Stimulated activated naive CD8-positive, alpha-beta T cell treated with anti-CD3 and anti-CD28 coated beads, Interleukin-15, Interleukin-2, amounts not matched to agents 100 U/mL and 50 U/mL, for 24 hours (primary cell): ENCODE results near the gene FGFR3.

Experiments used
- ATAC-seq: fragments of 150-1000 bp; cut with Tn5 transposase; one replicate; pipeline ENCODE4 v1.10.0; 2021
- DNase-seq: peaks from one replicate; pipeline ENCODE4 v3.0.0; 2021

FGFR3 gene

DNA sequence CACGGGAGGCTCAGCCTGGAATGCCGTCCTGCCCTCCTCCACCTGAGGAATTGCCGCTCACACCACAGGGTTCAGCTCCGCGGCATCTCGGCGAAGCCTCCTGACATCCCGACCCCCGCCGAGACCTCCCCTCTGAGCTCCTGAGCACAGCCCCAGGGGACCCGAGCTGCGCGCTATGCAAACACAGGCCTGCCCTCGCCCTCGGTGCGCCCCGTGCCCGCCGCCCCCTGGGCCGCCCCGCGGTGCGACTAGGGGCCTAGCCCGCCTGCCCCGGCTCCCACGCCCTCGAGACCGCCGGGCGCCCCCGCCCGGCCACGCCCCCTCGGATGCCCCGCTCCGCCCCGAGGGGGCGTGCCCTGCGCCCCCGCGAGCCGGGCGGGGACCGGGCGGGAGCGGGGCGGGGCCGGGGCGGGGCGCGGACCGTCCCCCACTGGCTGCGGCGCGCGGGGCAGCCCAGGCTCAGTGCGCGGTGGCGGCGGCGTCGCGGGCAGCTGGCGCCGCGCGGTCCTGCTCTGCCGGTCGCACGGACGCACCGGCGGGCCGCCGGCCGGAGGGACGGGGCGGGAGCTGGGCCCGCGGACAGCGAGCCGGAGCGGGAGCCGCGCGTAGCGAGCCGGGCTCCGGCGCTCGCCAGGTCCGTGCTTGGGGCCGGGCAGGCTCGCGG is at the start of gene FGFR3:
FGFR3 (plus strand) TSS at position 462 of the 664 bp plus-strand sequence. CDS start 642 bp downstream, outside the sequence.
- ATAC-seq (peak; percentile 71), DNase-seq (peak; percentile 55)

DNA sequence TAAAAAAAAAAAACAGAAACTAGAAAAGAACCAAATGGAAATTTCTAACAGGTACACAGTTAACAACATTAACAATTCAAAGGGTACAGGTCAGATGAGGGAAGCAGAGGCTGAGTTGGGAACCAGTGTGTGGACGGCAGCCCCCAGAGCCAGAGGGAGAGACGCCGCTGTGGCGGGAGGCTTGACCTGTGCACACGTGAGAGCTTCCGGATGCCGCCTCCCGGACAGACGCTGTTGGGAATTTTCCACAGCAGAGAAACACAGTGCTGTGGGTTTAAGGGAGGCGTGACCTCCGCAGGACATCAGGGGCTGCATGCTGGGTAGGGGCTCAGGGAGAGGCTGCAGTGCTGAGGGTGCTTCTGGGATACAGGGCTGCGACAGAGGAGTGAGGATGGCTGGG is 49.5 kb upstream of the FGFR3 start:
- ATAC-seq (no peak), DNase-seq (no peak)

DNA sequence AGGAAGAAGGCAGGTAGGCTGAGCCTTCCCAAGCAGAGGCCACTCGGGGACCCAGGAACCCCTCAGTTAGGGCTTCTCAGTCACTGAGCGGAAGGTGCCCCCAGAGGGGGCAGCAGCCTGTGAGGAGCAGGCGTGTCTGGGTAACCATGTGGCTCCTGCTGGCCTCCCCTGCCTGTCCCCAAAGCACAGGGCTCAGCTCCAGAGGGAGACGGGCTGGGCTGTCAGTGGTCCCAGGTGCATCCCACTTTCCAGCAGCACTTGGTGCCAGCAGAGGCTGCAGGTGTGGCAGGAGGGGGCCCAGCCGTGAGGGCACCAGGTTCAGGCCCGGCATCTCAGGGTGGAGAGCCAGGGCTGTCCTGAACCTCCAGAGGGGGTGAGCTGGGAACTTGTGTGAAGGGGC is 49.1 kb upstream of the FGFR3 start:
- no peak for DNase-seq
- ATAC-seq: no peak

DNA sequence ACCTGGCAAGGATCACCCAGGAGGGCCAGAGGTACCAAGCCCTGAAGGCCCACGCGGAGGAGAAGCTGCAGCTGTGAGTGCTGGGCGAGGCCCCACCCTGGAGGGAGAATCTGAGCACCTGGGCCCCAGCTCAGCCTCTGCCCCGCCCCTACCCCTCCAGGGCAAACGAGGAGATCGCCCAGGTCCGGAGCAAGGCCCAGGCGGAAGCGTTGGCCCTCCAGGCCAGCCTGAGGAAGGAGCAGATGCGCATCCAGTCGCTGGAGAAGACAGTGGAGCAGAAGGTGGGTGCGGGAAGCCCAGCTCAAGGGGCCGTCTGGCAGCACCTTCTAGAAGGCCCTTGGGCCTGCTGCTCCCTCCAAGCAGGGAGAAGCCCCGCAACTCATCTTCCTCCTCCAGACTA is 48.5 kb upstream of the FGFR3 start:
- no peak for DNase-seq

DNA sequence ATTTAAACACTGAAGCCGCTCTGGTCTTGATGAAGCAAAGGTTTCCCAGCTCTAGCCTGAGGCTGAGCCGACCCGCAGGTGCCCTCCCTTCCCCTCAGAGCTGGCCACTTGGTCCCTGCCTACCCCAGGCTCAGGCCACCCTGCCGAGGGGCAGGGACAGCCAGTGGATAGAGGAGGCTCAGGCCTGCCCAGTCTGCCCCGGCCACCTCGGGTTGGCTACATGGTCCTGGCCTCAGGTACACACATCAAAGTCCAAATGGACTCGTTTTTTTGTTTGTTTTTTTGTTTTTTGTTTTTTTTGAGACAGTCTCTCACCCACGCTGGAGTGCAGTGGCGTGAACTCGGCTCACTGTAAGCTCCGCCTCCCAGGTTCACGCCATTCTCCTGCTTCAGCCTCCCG is 47.9 kb upstream of the FGFR3 start:
- ATAC-seq: no peak

More for the DNA sequence above, 48.5 kb upstream of the FGFR3 start:
- no peak for ATAC-seq

DNA sequence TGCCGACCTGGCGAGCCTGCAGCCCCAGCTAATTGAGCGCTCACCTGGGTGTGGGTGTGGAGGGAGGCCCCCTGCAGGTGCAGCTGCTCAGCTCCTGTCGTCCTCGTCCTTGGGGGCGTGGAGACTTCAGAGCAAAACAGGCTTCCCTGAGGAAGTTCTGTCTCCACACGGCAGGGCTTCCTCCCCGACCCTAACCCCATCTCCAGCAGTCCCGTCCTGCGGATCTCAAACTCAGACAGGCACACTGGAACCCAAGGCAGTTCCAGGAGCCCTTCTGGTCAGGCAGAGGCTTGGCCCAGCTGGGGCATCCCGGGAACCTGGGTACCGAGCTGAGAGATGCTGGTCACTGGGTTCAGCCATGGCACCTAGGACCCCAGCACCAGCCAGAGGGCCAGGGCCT is 47.4 kb upstream of the FGFR3 start:
- no peak for DNase-seq
- ATAC-seq: no peak

More for the DNA sequence above, 47.9 kb upstream of the FGFR3 start:
- DNase-seq: no peak

DNA sequence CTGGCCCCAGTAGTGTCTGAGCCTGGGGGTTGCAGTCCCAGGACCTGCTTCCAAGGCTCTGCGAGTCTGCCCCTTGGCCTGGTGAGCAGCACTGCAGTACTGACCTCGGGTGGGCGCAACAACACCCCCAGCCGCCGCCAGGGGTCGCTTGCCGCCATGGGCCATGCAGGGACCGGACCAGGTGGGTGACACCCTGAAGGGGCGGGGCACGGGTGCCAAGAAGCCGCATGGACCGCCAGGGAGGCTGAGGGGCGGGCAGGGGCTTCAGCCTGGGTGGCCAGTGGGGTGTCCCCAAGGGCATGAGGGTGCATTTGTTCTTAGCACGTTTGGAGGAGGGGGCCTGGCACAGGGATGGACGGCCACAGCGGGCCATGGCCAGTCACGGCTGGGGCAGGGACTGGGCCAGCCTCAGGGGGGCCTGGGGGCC is 46.8 kb upstream of the FGFR3 start:
- peak; percentile 85 for ATAC-seq

DNA sequence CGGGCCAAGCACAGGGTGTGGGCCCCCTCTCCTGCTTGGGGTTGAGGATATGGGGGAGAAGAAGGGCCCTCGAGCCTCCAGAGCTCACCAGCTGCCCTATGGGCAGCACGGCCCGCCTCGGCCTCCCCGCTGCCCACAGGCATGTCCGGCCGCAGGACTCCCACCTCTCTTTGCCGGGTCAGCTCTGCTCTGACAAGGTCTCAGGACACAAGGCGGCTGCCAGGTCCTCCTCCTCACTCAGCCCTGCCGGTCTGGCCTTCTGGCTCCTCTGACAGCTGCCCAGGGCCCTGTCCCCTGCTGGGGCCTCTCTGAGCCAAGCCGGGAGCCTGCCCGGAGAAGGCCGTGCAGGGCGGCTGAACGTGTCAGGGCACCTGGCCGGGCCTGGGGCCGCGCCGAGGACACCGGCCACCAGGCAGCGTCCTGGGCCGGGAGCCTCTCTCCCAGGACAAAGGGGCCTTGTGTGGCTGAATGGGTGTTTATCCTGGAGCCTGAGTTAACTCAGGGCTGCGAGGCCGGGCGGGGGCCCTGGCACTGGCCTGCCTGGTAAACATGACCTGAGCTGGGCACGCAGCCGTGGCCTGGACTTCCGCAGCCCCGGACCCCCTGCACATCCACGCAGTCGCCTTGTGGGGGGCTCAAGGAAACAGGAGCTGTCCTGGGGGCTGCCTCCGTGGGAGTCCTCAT is 46.0 kb upstream of the FGFR3 start:
- DNase-seq: no peak
- no peak for ATAC-seq

More for the DNA sequence above, 46.8 kb upstream of the FGFR3 start:
- DNase-seq: peak; percentile 95

DNA sequence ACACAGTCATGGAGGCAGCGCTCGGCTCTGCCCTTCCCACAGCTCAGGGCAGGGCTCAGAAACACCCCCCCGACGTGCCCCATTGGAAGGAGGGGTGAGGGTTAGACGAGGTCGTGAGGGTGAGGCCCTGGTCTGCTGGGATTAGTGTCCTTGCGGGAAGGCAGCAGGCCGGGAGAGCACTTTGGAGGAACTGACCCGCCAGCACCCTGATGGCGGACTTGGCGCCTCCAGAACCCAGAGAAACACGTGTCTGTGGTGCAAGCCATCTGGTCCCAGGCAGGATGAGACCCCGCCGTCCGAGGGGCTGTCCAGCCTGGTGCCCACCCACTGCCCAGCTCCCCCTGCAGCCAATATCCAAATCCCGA is 45.5 kb upstream of the FGFR3 start:
- no peak for ATAC-seq
- DNase-seq: no peak

DNA sequence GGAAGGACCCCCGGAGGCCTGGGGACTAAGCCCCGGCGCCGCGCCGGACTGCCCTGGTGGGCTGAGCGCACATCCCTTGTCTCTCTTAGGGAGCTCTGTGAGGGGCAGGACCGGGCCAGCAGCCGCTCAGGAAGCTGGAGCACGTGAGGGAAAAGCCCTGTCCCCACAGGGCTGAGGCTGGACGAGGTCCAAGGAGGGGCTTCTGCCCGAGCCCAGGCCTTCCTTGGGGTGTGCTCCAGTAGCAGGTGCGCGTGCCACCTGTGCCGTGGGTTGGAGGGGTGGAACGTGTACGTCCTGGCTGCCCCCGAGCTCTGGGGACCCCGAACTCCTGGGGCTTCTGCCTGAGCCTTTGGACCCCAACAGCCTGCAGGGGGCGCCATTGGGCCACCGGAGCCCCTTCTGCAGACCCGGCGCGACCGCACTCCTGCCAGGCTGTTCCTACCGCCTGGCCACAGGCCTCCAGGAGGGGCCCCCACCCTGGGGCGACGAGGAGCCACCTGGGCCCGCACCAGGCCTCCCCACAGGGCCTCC is 44.6 kb upstream of the FGFR3 start:
- ATAC-seq (peak; percentile 59), DNase-seq (peak; percentile 94)

DNA sequence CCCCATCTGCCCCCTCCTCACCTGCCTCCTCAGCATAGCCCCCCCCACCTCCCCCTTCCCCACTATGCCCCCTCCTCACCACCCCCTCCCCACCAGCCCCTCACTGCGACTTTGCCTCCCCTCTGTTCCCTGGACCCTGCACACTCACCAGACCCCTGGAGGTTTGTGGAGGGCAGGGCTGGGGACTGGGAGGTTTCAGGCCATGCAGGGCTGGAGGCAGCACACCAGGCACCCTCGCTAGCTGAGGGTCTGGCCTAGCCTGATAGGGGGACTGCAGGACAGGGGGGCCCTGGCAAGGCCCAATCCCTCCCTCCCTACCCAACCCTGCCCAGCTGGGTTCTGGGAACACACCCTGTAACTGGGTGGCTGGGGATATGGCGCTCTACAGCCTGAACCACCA is 43.7 kb upstream of the FGFR3 start:
- no peak for DNase-seq
- no peak for ATAC-seq

DNA sequence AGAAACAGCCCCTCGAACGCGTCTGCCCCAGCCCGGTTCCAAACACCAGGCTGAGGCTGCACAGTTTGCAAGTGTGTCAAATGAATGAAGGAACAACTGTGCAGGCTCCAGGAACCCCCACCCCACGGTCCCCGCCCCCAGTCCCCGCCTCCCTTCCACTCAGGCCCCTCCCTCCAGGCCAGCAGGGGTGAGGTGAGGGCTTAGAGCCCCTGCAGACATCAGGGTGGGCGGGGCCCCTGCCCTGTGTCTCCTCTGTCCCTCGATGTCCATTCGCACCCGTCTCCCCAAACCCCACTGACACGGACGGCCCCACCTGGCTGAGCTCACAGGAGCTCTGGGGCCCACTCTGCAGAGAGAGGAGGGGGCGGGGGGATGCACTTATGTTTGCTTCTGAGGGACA is 43.3 kb upstream of the FGFR3 start:
- ATAC-seq (no peak), DNase-seq (no peak)

DNA sequence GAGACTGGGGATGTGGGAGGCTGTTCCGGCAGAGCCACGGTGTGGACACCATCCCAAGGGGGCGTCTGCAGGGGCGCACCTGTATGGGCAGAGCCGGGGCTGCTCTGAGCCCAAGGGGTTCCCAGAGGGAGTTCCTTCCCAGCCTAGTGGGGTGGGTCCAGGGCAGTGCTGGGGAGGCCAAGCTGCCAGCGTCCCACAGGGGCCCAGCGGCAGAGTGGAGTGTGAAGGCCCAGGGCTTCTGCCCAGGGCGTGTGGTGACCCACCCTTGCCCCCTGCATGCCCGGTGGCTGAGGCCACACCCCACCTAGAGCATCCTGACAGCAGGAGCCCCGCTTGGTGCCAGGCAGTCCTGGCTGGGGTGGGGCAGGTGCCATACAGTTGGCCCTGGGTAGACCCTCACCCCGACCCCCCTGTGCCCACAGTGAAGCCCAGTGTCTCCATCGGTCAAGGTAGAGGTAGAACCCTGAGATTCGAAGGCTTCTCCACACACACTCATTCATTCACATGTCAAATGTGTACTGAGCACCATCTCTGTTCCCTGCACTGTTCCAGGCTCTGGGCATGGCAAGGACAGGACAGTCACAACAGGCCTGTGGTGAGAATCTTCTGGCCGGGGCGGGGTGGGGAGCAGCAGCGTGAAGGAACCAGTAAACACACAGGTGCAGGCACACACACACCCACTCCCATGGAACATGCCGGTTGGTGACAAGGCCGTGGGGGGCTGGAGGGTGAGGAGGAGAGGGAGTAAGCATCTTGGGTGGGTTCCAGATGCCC is 42.5 kb upstream of the FGFR3 start:
- DNase-seq (no peak), ATAC-seq (no peak)

DNA sequence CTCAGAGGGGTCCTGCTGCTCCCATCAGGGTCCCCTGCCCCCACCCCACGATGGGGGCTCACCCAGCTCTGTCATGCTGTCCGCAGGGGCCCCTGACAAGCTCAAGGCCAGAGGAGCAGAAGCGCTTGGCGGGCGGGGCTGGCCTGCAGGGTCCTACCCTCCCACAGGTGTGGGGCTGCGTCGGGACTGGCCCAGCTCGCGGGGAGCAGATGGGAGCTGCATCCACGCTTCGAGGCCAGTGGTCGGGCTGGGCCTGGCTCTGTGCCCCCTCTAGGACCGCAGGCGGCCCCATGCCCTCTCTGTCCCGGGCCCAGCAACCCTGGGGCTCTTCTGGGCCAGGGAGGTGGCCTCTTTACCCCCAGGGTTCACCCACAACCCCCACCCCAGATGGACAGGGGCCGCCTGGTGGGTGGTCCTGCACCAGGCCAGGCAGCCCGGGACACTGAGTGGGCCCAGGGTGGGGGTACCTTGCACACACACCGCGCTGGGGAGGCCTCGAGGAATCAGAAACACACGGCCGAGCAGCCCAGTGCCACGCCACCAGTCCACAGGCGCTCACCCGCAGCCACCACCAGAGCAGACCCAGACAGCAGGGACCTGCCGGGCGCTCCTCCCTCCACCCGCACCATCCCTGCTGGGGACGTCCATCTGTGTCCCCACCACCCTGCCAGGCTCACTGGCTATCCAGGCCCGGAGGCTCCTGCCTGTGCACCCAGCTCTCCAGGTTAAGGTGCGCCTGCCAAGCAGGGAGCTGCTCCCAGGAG is 41.8 kb upstream of the FGFR3 start:
- DNase-seq (no peak), ATAC-seq (no peak)

DNA sequence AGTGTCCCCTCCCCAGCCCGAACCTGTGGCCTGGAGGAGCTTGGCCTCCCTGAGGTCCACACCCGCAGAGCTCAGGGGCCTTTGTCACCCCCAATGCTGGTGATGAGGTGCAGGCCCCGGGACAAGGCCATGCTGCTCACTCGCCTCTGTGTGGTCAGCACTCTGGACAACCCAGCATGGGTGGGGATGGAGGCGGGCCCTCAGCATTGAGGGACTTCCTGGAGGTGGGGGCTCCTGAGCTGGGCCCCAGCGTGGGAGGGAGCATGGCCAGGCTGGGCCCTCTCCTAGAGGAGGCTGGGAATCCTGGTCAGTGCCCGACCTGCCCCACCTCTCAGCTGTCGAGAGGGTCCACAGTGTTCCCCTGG is 41.2 kb upstream of the FGFR3 start:
- DNase-seq: no peak
- ATAC-seq: no peak

DNA sequence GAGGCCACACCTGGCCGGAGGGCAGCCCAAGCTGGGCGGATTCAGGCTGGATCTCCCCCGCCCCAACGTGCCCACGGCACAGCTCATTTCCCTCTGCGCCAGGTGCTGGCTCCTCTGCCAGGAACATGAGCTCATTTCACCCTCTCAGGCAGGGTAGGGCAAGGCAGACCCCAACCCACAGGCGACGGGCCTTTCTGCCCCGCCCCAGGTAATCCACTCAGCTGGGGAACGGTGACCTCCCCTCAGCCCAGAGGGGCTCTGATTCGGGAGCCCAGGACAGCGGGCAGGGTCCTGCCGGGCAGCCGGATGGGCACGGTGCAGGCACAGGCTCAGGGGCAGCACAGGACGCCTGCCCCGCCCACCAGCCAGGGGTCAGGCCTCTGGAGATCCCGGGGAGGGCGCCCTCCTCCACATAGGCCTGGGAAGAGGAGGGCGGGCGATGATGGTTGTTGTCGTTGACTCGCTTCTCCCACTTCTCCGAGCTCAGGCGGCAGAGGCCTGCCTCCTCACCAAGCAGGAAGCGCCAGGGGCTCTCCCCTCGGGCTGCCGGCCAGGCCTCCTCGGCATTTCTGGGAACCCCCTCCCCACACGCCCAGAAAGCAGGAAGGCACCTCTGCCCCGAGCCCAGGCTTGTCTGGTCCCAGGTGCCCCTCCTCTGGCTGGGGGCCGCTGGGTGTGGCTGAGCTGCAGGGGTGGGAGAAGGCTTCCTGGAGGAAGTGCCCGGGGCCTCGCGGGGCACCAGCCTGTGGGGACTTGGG is 40.6 kb upstream of the FGFR3 start:
- peak; percentile 48 for ATAC-seq

DNA sequence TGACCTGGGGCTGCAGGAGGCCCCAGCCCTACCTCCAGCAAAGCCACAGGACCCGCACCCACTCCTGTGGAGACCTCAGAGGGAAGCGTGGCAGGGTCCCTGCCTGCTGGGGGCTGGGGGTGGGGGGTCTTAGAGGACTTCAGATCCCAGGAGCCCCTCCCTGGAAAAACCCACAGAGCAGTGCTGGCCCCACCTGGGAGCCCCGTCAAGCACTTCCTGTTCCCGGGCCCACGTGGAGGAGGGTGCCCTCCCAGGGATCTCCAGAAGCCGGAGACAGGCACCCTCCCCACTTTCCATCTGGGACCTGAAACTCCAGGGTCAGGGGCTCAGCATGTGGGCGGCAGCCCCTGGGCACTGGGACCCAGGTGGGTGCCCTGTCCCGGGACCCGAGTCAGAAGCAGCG is 39.8 kb upstream of the FGFR3 start:
- ATAC-seq (no peak), DNase-seq (no peak)

More for the DNA sequence above, 40.6 kb upstream of the FGFR3 start:
- DNase-seq: peak; percentile 69

DNA sequence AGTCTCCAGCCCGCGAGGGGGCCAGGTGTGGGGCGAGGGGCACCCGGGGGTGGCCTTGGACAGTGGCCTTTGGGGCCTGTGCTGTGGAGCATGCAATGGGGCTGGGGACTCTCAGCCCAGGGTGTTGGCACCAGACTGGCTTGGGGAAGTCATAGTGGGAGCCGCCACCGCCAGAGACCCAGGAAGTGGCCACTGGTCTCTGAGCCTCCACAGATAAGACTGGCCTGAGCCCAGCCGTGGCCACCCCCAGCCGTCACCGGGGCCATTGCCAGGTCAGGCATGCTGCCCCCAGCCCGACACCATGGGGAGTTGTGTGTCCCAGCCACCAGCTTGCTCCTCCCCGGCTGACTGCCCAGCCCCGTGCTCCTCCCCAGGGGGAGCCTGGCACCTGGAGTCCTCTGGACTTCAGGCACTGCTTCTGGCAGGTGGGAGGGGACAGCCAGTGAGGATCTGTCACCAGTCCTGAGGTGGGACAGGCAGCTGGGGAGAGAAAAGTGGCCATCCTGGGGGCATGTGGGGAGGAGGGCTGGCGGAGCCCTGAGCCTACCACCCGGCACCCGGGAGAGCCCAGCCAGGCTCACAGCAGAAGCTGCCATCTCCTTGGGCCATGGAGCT is 39.3 kb upstream of the FGFR3 start:
- DNase-seq (no peak), ATAC-seq (no peak)

DNA sequence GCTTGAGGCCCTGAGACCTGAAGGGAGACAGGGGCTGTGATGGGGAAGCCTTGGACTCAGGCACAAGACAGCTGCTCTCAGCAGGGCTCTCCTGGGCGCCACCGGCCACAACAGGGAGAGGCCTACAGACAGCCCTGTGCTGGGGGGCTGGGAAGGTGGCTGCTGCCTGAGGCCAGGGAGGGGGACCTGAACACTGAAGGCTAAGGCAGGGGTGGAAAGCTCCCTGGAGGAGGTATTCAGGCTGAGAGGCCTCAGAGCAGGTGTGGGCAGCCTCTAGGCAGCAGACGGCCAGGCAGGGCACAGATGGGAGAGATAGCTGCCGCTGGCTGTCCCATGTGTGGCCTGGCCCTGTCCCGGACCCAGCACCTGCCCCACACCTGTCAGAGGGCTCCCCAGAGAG is 38.8 kb upstream of the FGFR3 start:
- ATAC-seq (no peak), DNase-seq (no peak)

DNA sequence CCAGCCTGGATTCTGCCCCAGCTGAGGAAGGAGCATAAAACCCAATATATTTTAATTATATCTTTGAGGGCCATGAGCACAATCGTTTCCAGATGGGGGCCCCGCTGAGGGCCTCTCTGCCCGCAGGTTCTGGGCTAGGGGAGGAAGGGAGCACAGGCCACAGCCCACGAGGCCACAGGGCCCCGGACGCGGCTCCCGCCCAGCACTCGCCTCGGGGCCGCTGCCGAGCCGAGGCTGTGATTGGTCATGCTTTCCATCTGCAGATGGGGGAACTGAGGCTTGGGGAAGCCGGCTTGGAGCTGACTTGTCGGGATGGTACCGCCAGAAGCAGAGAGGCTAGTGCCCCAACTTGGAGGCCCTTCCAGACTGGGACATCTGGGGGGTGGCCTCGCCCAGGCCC is 37.8 kb upstream of the FGFR3 start:
- no peak for ATAC-seq
- DNase-seq: no peak

DNA sequence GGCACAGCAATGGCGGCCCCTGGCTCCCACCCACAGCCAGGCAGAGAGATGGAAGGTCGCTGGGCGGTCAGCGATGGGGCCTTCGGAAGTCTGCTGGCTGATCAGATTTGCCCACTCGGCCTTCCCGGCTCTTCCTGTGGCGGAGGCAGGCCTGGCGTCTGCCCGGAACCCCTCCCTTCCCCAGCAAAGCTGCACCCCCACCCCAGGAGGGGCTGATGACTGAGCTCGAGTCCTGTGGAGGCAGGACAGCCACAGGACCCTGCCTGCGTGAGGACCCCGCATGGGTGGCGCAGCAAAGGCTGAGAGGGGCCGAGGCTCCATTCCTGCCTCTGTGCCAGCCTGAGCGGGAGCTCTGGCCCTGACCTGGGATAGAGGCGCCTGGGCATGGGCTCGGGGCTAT is 37.0 kb upstream of the FGFR3 start:
- DNase-seq (no peak), ATAC-seq (no peak)
